GM19467 (cell line): ENCODE measurements around the gene ENO3.

Source experiments
- ATAC-seq: cut with Tn5 transposase; IDR thresholded peaks from one replicate; pipeline ENCODE4 v1.9.1; 2021; ENCODE audit warnings: mild to moderate bottlenecking, moderate library complexity; ENCODE audit not compliant: unreplicated experiment

Gene ENO3

GRCh38 chr17:4972752-4973151 is 21.8 kb downstream of the ENO3 start:
- no peak for ATAC-seq

GRCh38 chr17:4973256-4974114 is 22.6 kb downstream of the ENO3 start:
- no peak for ATAC-seq

- no peak for ATAC-seq
These were observed 23.3 kb downstream of the ENO3 start for GRCh38 chr17:4974115-4974670.

DNA sequence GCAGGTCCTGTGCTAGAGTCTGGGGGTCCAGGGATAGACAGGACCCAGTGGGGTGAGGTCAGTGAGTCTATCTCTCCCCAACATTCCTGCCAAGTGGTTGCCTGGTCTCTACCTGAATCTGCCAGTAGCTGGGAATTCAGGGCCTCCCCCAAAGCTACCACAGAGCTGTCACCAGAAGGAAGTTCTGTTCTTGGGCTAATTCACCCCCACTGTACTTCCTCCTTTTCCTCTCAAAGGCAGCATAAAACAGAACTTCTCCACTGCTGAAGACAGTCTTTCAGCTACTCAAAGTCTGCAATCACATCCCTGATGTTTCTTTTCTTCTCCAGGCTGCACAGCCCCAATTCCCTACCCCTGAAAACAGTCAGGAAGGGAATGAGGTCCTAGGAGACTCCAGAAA is 27.8 kb downstream of the ENO3 start:
- no peak for ATAC-seq

GRCh38 chr17:4980644-4981216 is 29.8 kb downstream of the ENO3 start:
- no peak for ATAC-seq

DNA sequence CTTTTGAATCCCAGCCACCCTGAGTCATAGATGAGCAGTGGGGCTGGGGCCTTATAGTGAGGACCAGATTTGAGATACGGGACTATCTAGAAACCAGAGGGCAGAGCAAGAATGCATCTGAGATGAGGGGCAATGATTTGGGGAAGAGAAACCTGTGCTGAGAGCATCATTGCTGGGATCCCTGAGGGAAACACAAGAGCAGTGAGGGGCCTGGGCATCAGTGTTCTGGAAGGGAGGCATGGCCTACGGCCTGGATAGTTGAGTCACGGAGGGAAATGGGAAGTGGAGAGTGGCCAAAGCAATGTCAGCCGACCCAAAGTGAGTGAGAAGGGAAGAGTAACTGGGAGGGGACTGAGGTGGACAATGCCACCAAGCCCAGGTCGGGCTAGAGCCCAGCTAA is 31.4 kb downstream of the ENO3 start:
- no peak for ATAC-seq

- ATAC-seq, result no peak
These were observed 35.5 kb downstream of the ENO3 start for GRCh38 chr17:4986403-4986802.

DNA sequence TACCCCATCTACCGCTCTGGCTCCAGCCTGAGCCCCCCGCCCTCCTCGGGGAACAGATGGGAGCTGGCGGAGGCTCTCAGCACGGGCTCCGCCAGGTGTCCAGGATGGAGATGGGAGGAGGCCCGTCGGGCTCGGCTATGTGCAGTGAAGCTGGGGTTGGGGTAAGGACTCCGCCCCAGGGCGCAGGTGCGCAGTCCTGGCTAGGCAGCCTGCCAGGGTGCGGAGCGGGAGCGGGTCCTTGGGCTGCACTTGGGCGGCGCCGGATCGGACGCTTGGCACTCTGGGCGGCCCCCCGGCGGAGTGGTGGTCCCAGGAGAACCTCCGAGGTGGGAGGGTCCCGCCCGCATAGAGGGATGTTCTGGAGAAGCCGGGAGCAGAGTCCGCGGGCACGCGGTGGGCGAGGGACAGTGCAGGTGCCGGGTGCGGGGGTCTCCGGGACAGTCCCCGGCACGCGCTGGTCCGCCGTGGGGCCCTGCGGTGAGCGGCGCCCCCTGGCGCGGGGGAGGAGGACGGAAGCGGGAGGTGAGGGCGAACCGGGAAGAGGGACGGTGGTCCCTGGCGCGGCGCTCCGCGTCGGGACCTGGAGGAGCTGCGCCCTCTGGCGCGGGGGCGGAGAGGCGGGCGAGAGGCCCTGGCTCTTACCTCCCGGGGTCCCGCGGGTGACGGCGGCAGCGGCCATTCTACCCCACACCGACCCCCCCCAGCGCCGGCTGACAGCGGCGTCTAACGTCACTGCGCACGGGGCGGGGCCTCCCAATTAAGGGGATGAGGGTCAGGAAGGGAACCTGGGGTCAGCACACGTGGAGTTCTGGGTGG is 36.2 kb downstream of the ENO3 start, which contains the start of gene CAMTA2:
Gene CAMTA2, minus strand, starts transcription at position 725 of the 816 bp plus-strand sequence. CDS start 1,453 bp downstream, outside the sequence.
- ATAC-seq, result peak; percentile 47

DNA sequence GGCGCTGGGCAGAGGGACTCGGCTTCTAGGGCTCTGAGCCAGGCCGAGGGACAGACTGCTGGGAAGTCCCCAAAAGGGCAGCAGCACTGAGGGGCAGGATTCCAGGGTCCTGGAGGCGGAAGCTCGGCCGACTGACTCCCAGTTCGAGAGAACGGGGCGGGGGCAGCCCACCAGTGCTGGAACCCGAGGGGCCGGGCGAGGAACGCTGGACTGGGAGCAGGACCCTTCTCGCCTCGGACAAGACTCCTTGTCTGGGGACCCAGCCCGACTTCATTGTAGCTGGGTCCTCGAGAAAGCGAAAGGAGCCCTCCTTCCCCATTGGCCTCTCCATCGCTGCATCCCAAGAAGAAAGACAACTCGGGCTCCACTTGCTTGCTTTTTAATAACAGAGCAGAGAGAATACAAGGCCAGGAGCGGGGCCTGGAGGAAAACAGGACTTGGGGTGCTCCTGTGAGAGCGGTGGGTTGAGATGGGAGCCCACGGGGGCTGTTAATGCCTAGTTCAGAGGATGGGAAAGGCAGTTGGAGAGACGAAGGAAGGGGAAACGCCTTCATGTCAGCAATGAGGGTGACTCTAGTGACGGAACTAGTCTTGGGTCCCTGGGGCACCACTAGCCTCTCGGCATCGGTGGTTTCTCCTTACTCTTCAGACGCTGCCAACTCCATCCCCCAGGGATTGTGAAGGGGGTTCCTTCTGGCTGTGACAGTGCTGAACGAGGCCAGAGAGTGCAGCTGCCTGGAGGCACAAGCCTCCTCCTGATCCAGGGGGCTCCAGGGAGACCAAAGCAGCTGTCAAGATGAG is 37.0 kb downstream of the ENO3 start:
- ATAC-seq, result no peak

DNA sequence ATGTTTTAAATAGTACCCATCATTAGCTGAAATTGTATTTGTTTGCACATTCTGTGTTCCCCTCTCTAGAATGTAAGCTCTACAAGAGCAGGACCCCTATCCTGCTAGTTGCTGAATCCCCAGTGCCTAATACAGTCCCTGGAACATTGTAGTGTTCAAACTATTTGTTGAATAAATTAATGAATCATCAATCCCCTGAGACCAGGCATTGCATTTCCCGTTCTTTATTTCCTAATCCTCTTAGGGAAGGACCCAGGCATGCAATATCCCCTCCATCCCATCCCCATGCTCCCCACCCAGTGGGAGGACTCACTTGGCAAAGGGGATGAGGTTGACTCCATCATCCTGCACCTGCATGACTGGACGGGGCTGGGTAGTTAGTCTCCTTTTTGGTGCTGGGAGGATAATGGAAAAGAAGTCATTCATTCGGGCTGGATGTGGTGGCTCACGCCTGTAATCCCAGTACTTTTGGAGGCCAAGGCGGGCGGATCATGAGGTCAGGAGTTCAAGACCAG is 43.2 kb downstream of the ENO3 start:
- no peak for ATAC-seq

DNA sequence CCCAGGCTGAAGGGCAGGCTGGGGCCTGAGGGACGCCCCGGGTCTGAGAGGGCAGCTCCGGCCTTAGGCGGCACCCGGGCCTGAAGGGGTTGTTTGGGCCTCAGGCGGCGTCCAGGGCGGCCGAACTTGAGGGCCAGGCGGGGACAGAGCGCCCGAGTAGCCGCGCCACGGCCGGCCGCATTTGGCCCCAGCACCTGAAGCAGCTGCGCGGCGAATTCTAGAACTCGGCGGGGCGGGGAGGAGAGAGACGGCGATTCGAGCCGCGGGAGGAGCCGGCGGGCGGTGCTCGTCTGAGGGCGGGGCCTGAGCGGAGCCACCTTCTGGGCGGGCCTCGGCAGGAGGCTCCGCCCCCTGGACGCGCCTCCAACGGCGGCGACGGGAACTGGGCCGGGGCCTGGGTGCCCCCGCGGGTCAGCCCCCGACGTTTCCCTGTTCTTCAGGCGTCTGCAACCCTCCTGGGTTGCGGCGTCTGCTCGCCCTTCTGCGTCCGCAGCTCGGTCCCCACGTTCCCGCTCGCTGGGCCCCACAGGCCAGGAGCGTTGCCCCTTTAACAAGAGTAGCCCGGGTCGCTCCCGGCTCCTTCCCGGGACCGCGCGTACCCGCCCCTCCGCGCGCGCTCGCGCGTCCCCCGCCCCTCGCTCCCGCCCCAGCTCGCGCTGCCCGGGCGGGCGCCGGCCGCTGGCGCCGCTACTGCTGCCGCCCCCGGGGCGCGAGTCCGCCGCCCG is 46.5 kb downstream of the ENO3 start, which contains the start of the genes INCA1 and KIF1C:
Gene INCA1, minus strand, starts transcription at position 221 of the 725 bp plus-strand sequence. CDS start 3,085 bp downstream, outside the sequence.
Gene KIF1C, plus strand, starts transcription at position 649 of the 725 bp plus-strand sequence. CDS start 2,297 bp downstream, outside the sequence.
- peak; percentile 79 for ATAC-seq

DNA sequence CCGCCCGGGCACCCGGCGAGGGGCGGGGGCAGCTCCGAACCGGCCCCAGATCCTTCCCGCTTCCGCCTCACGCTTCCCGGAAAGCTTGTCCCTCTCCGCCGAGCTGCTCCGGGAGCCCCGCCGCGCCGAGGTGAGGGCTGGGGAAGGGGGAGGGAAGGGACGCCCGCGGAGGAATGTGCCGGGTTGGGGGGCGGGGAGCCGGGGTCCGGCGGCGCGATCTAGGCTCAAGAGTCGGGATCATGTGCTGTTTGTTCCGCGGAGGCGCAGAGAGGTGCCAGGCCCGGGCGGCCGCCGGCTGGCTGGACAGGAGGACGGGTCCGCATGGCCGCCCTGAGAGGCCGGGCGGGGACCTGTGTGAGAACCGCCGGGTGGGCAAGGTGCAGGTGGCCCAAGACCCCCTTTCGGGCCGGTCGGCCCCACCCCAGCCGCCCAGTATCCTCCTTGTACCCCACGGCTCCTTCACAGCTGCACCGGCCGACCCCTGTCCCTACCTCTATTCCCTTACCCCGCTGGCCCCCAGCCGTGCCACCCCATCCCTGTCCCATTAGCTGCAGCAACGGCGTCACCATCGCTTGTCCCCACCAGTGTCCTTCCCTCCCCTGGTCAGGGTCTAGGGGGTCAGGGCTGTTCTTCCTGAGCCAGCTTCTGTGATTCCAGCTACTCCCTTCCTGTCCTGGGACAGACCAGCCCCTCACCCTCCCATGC is 47.3 kb downstream of the ENO3 start:
- ATAC-seq, result peak; percentile 3

DNA sequence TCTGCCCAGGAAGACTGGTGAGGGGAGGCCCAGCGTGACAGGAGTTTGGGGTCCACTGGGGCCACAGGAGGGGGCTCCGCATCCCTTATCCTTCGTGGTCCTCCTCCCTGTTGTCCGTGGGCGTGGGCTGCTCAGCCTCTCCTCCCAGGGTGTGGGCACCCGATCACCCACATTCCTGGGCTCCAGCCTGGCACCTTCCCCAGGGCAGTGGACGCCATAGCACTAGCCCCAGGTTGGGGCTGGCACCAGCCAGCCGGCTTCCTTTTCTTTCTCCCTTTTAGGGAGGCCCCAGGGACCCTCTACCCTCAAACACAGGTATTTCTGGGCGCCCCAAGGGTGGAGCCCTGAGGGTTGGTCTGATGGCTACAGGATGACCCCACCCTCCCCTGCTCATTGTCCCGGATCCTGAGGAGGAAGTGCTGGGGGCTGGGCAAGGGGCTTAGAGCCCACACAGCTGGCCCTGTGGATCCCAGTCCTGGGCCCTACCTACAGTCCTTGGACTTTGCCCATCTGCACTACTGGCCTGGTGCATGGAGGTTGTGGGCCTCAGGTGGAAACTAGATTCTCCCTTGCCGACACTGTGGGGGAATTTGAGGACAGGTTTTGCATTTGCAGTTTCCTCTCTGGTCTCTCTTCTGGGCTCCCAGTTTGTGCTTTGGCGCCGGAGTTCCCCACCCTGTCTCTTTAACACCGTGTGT is 48.0 kb downstream of the ENO3 start:
- no peak for ATAC-seq

DNA sequence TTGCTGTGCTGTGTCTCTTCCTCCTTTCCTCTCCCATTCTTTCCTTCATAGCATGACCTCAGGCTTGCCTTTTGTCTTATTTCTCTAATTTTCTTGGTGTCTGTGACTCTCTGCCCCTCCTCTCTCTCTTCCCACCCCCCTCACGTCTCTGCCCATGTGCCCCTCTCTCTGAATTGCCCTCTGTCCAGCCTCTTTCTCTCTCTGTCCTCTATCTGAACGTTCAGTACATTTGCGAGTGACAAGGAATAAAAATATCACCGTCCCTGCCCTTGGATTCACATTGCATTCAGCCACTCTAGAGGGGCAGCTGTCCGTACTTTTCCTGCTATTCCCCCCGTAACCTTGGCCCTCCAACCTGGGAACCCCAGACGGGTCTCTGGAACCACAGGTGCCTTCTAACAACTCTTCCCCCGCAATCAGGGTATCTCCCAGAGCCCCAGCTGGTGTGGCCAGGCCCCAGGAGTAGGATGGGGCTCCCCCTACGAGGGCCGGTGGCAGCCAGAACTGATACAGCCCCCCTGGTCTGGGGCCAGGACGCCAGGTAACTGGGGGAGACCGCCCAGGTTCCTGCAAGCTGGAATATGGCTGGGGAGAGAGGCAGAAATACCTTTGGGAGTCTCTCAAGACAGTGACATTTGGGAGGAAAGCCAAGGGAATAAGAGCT is 48.6 kb downstream of the ENO3 start:
- ATAC-seq, result no peak

- no peak for ATAC-seq
These were observed 49.3 kb downstream of the ENO3 start for GRCh38 chr17:5000237-5000639.

DNA sequence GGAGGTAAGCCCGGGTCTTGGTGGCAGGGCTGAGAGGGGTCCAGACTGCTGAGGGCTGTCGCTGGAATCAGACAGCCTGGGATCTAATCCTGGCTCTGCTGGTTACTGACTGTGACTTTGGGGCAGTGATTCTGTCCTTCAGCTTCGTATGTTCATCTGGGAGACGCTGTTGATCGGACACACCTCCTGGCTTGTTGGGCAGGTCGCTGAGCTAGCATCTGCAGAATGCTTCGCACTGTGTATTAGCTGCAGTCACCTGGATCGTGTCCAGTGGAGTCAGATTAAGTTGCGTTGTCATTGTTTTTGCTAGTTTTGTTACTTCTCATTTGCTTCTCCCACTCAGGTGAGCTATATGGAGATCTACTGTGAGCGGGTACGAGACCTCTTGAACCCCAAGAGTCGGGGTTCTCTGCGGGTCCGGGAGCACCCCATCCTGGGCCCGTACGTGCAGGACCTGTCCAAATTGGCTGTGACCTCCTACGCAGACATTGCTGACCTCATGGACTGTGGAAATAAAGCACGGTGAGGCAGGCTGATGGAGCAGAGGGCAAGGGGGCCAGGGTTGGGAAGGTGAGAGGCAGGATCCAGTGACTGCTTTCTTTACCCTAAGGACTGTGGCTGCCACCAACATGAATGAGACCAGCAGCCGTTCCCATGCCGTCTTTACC is 51.3 kb downstream of the ENO3 start:
- ATAC-seq, result no peak
